ENCODE data around the gene PTCHD4. TPM values are rescaled to one million over a fixed set of nuclear protein-coding genes. Genes with fewer than 3 reads are reported as not detected.

PTCHD4 gene
- total RNA-seq, 1 donor from 2014 or later: 11.4 TPM

DNA sequence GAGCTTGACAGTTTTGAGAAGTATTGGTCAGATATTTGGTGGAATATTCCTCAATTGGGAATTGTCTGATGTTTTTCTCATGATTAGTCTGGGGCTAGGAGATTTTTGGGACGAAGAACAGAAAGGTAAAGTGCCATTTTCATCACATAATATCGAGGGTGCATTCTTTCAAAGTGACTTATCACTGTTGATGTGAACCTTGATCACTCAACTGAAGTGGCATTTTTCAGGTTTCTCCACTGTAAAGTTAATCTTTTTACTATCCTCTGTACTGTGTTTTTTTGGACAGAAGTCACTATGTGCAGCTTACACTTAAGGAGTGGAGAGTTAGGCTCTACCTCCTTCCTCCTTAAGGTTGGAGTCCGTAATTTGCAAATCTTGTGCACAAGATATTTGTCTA lies 39.2 kb downstream of the PTCHD4 start:
- peaks cover 30% of the 10 kb centered on the region for H3K4me1 Mint-ChIP-seq (ENCODE audit: low read depth, unreplicated experiment)
- H3K36me3 Mint-ChIP-seq (ENCODE audit: low read depth, unreplicated experiment): peaks cover 5% of the 10 kb centered on the region
- no peaks in the 10 kb centered on the region for H3K79me2 ChIP-seq (ENCODE audit: insufficient read depth, low read length)

DNA sequence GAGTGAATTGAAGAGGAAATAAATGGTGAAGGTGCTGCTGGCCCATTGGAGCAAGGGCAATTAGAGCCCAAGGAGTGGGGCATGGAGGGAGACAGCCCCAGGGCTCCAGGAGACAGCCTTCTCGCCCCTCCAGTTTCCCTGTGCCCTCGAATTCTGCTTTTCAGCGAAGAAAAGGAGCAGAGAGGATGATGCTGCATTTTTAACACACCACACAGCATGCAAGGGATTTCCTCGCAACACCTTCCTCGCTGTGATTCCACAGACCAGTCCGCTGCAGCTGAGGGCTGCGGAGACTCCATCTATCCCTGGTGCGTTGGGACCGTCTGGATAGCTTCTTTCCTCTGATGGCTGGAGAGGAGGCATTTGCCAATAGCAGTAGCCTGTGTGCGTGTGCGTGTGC lies 41.7 kb downstream of the PTCHD4 start:
- FAIRE-seq (no peak), DNase-seq (ENCODE audit: low read depth) (no peak)
- Histone ChIP-seq H3K36me3 (ENCODE audit: insufficient read depth, low read length) (no peaks in the 10 kb centered on the region), H3K9ac (ENCODE audit: low read length) (no peak overlapping the region), H2AFZ (ENCODE audit: low read depth, low read length) (no peak overlapping the region), H3K27me3 (ENCODE audit: insufficient read depth, low read length) (peaks cover 9% of the 10 kb centered on the region), H3K79me2 (ENCODE audit: insufficient read depth, low read length) (no peaks in the 10 kb centered on the region), H3K4me1 (ENCODE audit: insufficient read depth, low read length) (no peaks in the 10 kb centered on the region), H3K4me2 (ENCODE audit: low read length) (peak overlapping the region; percentile 80), H4K20me1 (ENCODE audit: insufficient read depth, low read length) (peaks cover 48% of the 10 kb centered on the region), H3K9me3 (ENCODE audit: insufficient read depth, low read depth, low read length) (no peaks in the 10 kb centered on the region), H3K4me3 (ENCODE audit: insufficient read depth, low read depth, low read length) (no peak overlapping the region), H3K27ac (ENCODE audit: low read depth, low read length) (no peak overlapping the region)
- H3K4me1 Mint-ChIP-seq (ENCODE audit: low read depth, unreplicated experiment): peaks cover 20% of the 10 kb centered on the region
- H3K36me3 Mint-ChIP-seq (ENCODE audit: low read depth, unreplicated experiment): peaks cover 3% of the 10 kb centered on the region
- H3K9me3 Mint-ChIP-seq (ENCODE audit: unreplicated experiment): no peaks in the 10 kb centered on the region
- TF ChIP-seq, protein P1, sequence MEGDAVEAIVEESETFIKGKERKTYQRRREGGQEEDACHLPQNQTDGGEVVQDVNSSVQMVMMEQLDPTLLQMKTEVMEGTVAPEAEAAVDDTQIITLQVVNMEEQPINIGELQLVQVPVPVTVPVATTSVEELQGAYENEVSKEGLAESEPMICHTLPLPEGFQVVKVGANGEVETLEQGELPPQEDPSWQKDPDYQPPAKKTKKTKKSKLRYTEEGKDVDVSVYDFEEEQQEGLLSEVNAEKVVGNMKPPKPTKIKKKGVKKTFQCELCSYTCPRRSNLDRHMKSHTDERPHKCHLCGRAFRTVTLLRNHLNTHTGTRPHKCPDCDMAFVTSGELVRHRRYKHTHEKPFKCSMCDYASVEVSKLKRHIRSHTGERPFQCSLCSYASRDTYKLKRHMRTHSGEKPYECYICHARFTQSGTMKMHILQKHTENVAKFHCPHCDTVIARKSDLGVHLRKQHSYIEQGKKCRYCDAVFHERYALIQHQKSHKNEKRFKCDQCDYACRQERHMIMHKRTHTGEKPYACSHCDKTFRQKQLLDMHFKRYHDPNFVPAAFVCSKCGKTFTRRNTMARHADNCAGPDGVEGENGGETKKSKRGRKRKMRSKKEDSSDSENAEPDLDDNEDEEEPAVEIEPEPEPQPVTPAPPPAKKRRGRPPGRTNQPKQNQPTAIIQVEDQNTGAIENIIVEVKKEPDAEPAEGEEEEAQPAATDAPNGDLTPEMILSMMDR (IDR thresholded peaks at IDR 0.05; ENCODE audit: insufficient read depth, low read depth, low read length): no peak
- TF ChIP-seq EZH2 (IDR thresholded peaks at IDR 0.05; ENCODE audit: insufficient read depth, low read length): no peak
- H3K4me3 Mint-ChIP-seq (ENCODE audit: unreplicated experiment): peak overlapping the region; percentile 15
- H3K27ac Mint-ChIP-seq (ENCODE audit: unreplicated experiment): no peak overlapping the region
- no peaks in the 10 kb centered on the region for H3K27me3 Mint-ChIP-seq (ENCODE audit: low read depth, unreplicated experiment)

More for the DNA sequence above, 39.2 kb downstream of the PTCHD4 start:
- DNase-seq (ENCODE audit: low read depth): no peak
- H3K27ac Mint-ChIP-seq (ENCODE audit: unreplicated experiment): no peak overlapping the region
- no peak overlapping the region for H2AFZ ChIP-seq (ENCODE audit: low read depth, low read length)
- peaks cover 52% of the 10 kb centered on the region for H4K20me1 ChIP-seq (ENCODE audit: insufficient read depth, low read length)
- peaks cover 9% of the 10 kb centered on the region for H3K27me3 ChIP-seq (ENCODE audit: insufficient read depth, low read length)
- no peak overlapping the region for H3K4me3 Mint-ChIP-seq (ENCODE audit: unreplicated experiment)
- H3K36me3 ChIP-seq (ENCODE audit: insufficient read depth, low read length): no peaks in the 10 kb centered on the region
- TF ChIP-seq, protein P1 (IDR thresholded peaks at IDR 0.05; ENCODE audit: insufficient read depth, low read depth, low read length): no peak
- TF ChIP-seq EZH2 (IDR thresholded peaks at IDR 0.05; ENCODE audit: insufficient read depth, low read length): no peak
- no peak overlapping the region for H3K27ac ChIP-seq (ENCODE audit: low read depth, low read length)
- no peaks in the 10 kb centered on the region for H3K9me3 Mint-ChIP-seq (ENCODE audit: unreplicated experiment)
- FAIRE-seq: no peak
- H3K9ac ChIP-seq (ENCODE audit: low read length): no peak overlapping the region
- H3K27me3 Mint-ChIP-seq (ENCODE audit: low read depth, unreplicated experiment): no peaks in the 10 kb centered on the region
- no peaks in the 10 kb centered on the region for H3K9me3 ChIP-seq (ENCODE audit: insufficient read depth, low read depth, low read length)
- H3K4me1 ChIP-seq (ENCODE audit: insufficient read depth, low read length): no peaks in the 10 kb centered on the region
- H3K4me2 ChIP-seq (ENCODE audit: low read length): no peak overlapping the region
- H3K4me3 ChIP-seq (ENCODE audit: insufficient read depth, low read depth, low read length): no peak overlapping the region
